Natural killer cell (primary cell): Measurements from ENCODE around the gene CCDC40. TPM values are rescaled to one million over a fixed set of nuclear protein-coding genes. Genes with fewer than 3 reads are reported as not detected.

Experiments used
- ATAC-seq, 3 donors: fragments of 150-1000 bp in 2 of 3; fragments of 200-7000 bp in 1 of 3; cut with Tn5 transposase; 1 replicate in 1 of 3; 2 replicates in 2 of 3; pipeline ENCODE4 v1.10.0; 2021; ENCODE audit warnings: mild to moderate bottlenecking in 2 of 3, moderate library complexity in 2 of 3
- DNase-seq, 2 donors: peaks; one replicate each; pipeline versions ENCODE4 v3.0.0 to v3.0.0-alpha.2; 2013 to 2021; ENCODE audit warnings: mixed read lengths in 1 of 2
- H3K27ac ChIP-seq: one replicate; pipeline ENCODE4 v1.5.1; 2013; ENCODE audit warnings: mild to moderate bottlenecking, low read length
- H3K27me3 ChIP-seq: one replicate; pipeline ENCODE4 v1.6.1; 2013; ENCODE audit warnings: low read length; ENCODE audit not compliant: control insufficient read depth, insufficient read depth
- H3K36me3 ChIP-seq: one replicate; pipeline ENCODE4 v1.6.1; 2013; ENCODE audit warnings: low read length; ENCODE audit not compliant: control insufficient read depth, insufficient read depth
- H3K4me1 ChIP-seq: one replicate; pipeline ENCODE4 v1.6.1; 2013; ENCODE audit warnings: low read length; ENCODE audit not compliant: control insufficient read depth, insufficient read depth
- H3K4me3 ChIP-seq: one replicate; pipeline ENCODE4 v1.5.1; 2013; ENCODE audit warnings: low read length
- H3K9me3 ChIP-seq: one replicate; pipeline ENCODE4 v1.6.1; 2013; ENCODE audit warnings: low read length; ENCODE audit not compliant: control insufficient read depth, insufficient read depth
- H3K27ac Mint-ChIP-seq, 2 donors: one replicate each; pipeline ENCODE4 v1.8.0; 2022; ENCODE audit warnings: mild to moderate bottlenecking in 2 of 2, mixed read lengths in 2 of 2, moderate library complexity in 1 of 2
- H3K27me3 Mint-ChIP-seq, 2 donors: one replicate each; pipeline ENCODE4 v1.8.0; 2022; ENCODE audit warnings: low read depth in 2 of 2, mixed read lengths in 2 of 2
- H3K36me3 Mint-ChIP-seq: one replicate; pipeline ENCODE4 v1.8.0; 2022; ENCODE audit warnings: mixed read lengths
- H3K4me1 Mint-ChIP-seq, 2 donors: one replicate each; pipeline ENCODE4 v1.8.0; 2022; ENCODE audit warnings: mixed read lengths in 2 of 2
- H3K4me3 Mint-ChIP-seq: one replicate; pipeline ENCODE4 v1.8.0; 2022; ENCODE audit warnings: mild to moderate bottlenecking, moderate library complexity, mixed read lengths
- H3K9me3 Mint-ChIP-seq, 2 donors: one replicate each; pipeline ENCODE4 v1.8.0; 2022; ENCODE audit warnings: mixed read lengths in 2 of 2
- CTCF ChIP-seq: fragments of 200-600 bp; IDR thresholded peaks from one replicate; pipeline ENCODE4 v1.8.0; 2022; ENCODE audit warnings: antibody characterized with exemption
- WGBS: methylation state at CpG from one replicate; pipeline ENCODE4 v1.1.7; 2013; ENCODE audit warnings: missing lambda C conversion rate; ENCODE audit not compliant: insufficient coverage; 5-methylcytosine and 5-hydroxymethylcytosine counted together
- intact Hi-C: fragments of 100-400 bp; cut with micrococcal nuclease; formaldehyde crosslinking; loops from one replicate; pipeline ENCODE4 v1.14.2; 2022
- total RNA-seq, 4 donors: library from RNA; stranded (reverse); fragments of 120-200 nt in 1 of 4; gene quantifications; one replicate each; pipeline versions ENCODE4 v1.2.3 to v1.2.4, GENCODE V29; 2013 to 2022

The CCDC40 gene
- total RNA-seq, 3 donors from 2014 or later (not counting 1 experiment from before 2014, with no cell fraction given): 0.95 to 2.4 (median 1.5) TPM

GRCh38 chr17:80103449-80104085, 67.1 kb downstream of the CCDC40 start:
- intact Hi-C loops: no loop called here
- no peaks in the 10 kb centered on the region for H3K9me3 ChIP-seq
- 89% methylated on average over 19 of the region's 19 CpGs for WGBS
- Mint-ChIP-seq H3K27me3 (peaks cover 0 to 3% of the 10 kb centered on the region in 2 donors), H3K4me3 (peak overlapping the region; percentile 60), H3K36me3 (no peaks in the 10 kb centered on the region), H3K9me3 (no peaks in the 10 kb centered on the region), H3K27ac (peak overlapping the region; percentile 53 to 89), H3K4me1 (peaks cover 15 to 19% of the 10 kb centered on the region in 2 donors)
- no peak overlapping the region for H3K4me3 ChIP-seq
- no peaks in the 10 kb centered on the region for H3K36me3 ChIP-seq
- no peak overlapping the region for H3K27ac ChIP-seq
- ATAC-seq (no peak), DNase-seq (no peak)
- H3K27me3 ChIP-seq: no peaks in the 10 kb centered on the region
- H3K4me1 ChIP-seq: peaks cover 20% of the 10 kb centered on the region
- no peak for TF ChIP-seq CTCF

- no peak for DNase-seq
- H3K36me3 ChIP-seq: no peaks in the 10 kb centered on the region
- H3K4me1 ChIP-seq: peaks cover 20% of the 10 kb centered on the region
- H3K9me3 Mint-ChIP-seq: no peaks in the 10 kb centered on the region
- no peak overlapping the region for H3K27ac ChIP-seq
- H3K36me3 Mint-ChIP-seq: no peaks in the 10 kb centered on the region
- H3K4me3 ChIP-seq: no peak overlapping the region
- WGBS: 92% methylated on average over 26 of the region's 26 CpGs
- peaks cover 0 to 3% of the 10 kb centered on the region in 2 donors for H3K27me3 Mint-ChIP-seq
- H3K27me3 ChIP-seq: no peaks in the 10 kb centered on the region
- no peak for TF ChIP-seq CTCF
- intact Hi-C loops: no loop called here
- ATAC-seq: no peak
- H3K4me1 Mint-ChIP-seq: peaks cover 15 to 19% of the 10 kb centered on the region in 2 donors
- no peaks in the 10 kb centered on the region for H3K9me3 ChIP-seq
- H3K27ac Mint-ChIP-seq: no peak overlapping the region
- H3K4me3 Mint-ChIP-seq: no peak overlapping the region
Measured at GRCh38 chr17:80104321-80104955, 68.0 kb downstream of the CCDC40 start.

GRCh38 chr17:80104956-80105375, 68.5 kb downstream of the CCDC40 start:
- no peaks in the 10 kb centered on the region for H3K36me3 Mint-ChIP-seq
- H3K27me3 Mint-ChIP-seq: peaks cover 0 to 3% of the 10 kb centered on the region in 2 donors
- H3K9me3 ChIP-seq: no peaks in the 10 kb centered on the region
- 93% methylated on average over 18 of the region's 18 CpGs for whole genome bisulfite sequencing
- no peaks in the 10 kb centered on the region for H3K9me3 Mint-ChIP-seq
- DNase-seq (no peak), ATAC-seq (no peak)
- H3K36me3 ChIP-seq: no peaks in the 10 kb centered on the region
- no peak overlapping the region for H3K27ac Mint-ChIP-seq
- TF ChIP-seq CTCF: no peak
- H3K27ac ChIP-seq: no peak overlapping the region
- intact Hi-C loops: no loop called here
- H3K4me1 Mint-ChIP-seq: peaks cover 15 to 19% of the 10 kb centered on the region in 2 donors
- no peak overlapping the region for H3K4me3 Mint-ChIP-seq
- H3K27me3 ChIP-seq: no peaks in the 10 kb centered on the region
- peaks cover 20% of the 10 kb centered on the region for H3K4me1 ChIP-seq
- no peak overlapping the region for H3K4me3 ChIP-seq
